ENCODE data around the gene DARS1.

DNA sequence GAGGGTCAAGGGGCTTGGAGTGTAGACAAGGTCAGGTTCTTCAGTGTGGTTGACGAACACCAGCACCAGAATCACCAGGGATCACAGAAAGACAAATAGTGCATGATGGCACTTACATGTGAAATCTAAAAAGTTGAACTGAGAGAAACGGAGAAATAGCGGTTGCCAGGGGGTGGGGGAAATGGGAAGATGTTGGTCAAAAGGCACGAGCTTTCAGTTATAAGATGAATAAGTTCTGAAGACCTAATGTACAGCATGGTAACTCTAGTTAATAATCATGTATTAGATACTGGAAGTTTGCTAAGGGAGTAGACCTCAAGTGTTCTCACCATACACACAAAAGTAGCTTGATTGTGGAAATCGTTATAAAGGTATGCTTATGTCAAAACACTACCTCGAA is 43.7 kb upstream of the DARS1 start:
- no peak for TF ChIP-seq POLR2A (IDR thresholded peaks at IDR 0.05)
- TF ChIP-seq, protein P1, sequence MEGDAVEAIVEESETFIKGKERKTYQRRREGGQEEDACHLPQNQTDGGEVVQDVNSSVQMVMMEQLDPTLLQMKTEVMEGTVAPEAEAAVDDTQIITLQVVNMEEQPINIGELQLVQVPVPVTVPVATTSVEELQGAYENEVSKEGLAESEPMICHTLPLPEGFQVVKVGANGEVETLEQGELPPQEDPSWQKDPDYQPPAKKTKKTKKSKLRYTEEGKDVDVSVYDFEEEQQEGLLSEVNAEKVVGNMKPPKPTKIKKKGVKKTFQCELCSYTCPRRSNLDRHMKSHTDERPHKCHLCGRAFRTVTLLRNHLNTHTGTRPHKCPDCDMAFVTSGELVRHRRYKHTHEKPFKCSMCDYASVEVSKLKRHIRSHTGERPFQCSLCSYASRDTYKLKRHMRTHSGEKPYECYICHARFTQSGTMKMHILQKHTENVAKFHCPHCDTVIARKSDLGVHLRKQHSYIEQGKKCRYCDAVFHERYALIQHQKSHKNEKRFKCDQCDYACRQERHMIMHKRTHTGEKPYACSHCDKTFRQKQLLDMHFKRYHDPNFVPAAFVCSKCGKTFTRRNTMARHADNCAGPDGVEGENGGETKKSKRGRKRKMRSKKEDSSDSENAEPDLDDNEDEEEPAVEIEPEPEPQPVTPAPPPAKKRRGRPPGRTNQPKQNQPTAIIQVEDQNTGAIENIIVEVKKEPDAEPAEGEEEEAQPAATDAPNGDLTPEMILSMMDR (IDR thresholded peaks at IDR 0.05), result no peak
